Calu3 (cell line): ENCODE measurements around the gene NPBWR2. TPM values are rescaled to one million over a fixed set of nuclear protein-coding genes. Genes with fewer than 3 reads are reported as not detected.
A peak's percentile ranks its signal among the peaks of the same experiment; 100 is the strongest.

Source experiments
- BruUV-seq: library from RNA; stranded (reverse); fragments of 400-500 nt; replicated peaks from 2 replicates; lab custom pipeline; 2021; lab: Mats Ljungman, UMichigan
- CTCF ChIA-PET: fragments of 300-600 bp; sonication (Branson Sonifier 250); formaldehyde crosslinking; loops from one replicate; lab custom pipeline; 2022; ENCODE audit warnings: antibody characterized with exemption; lab: Charles Lee
- DNase-seq: peaks from one replicate; pipeline ENCODE4 v3.0.0; 2022
- H3K27ac Mint-ChIP-seq: one replicate; pipeline ENCODE4 v1.8.0; 2022; ENCODE audit warnings: mixed read lengths; ENCODE audit not compliant: unreplicated experiment
- H3K27me3 Mint-ChIP-seq: one replicate; pipeline ENCODE4 v1.8.0; 2022; ENCODE audit warnings: mixed read lengths; ENCODE audit not compliant: unreplicated experiment
- H3K36me3 Mint-ChIP-seq: one replicate; pipeline ENCODE4 v1.8.0; 2022; ENCODE audit warnings: mild to moderate bottlenecking, moderate library complexity, mixed read lengths; ENCODE audit not compliant: insufficient read depth, unreplicated experiment
- H3K4me1 Mint-ChIP-seq: one replicate; pipeline ENCODE4 v1.8.0; 2022; ENCODE audit warnings: mild to moderate bottlenecking, low read depth, mixed read lengths; ENCODE audit not compliant: unreplicated experiment
- H3K4me3 Mint-ChIP-seq: one replicate; pipeline ENCODE4 v1.8.0; 2022; ENCODE audit warnings: mild to moderate bottlenecking, low read depth, moderate library complexity, mixed read lengths; ENCODE audit not compliant: unreplicated experiment
- H3K9me3 Mint-ChIP-seq: one replicate; pipeline ENCODE4 v1.8.0; 2022; ENCODE audit warnings: low read depth, mixed read lengths; ENCODE audit not compliant: unreplicated experiment
- intact Hi-C: fragments of 100-400 bp; cut with micrococcal nuclease; formaldehyde crosslinking; loops from one replicate; pipeline ENCODE4 v1.10.0; 2022; ENCODE audit not compliant: unreplicated experiment
- total RNA-seq: library from RNA; stranded (reverse); gene quantifications from 2 replicates; pipeline ENCODE4 v1.2.3, GENCODE V29; 2022
- TF ChIP-seq, protein P1 (sequence below): fragments of 200-600 bp; IDR thresholded peaks from one replicate; pipeline ENCODE4 v1.8.0; 2022; ENCODE audit warnings: antibody characterized with exemption; ENCODE audit not compliant: unreplicated experiment

The NPBWR2 gene
- total RNA-seq, 1 experiment from 2014 or later: not detected

DNA sequence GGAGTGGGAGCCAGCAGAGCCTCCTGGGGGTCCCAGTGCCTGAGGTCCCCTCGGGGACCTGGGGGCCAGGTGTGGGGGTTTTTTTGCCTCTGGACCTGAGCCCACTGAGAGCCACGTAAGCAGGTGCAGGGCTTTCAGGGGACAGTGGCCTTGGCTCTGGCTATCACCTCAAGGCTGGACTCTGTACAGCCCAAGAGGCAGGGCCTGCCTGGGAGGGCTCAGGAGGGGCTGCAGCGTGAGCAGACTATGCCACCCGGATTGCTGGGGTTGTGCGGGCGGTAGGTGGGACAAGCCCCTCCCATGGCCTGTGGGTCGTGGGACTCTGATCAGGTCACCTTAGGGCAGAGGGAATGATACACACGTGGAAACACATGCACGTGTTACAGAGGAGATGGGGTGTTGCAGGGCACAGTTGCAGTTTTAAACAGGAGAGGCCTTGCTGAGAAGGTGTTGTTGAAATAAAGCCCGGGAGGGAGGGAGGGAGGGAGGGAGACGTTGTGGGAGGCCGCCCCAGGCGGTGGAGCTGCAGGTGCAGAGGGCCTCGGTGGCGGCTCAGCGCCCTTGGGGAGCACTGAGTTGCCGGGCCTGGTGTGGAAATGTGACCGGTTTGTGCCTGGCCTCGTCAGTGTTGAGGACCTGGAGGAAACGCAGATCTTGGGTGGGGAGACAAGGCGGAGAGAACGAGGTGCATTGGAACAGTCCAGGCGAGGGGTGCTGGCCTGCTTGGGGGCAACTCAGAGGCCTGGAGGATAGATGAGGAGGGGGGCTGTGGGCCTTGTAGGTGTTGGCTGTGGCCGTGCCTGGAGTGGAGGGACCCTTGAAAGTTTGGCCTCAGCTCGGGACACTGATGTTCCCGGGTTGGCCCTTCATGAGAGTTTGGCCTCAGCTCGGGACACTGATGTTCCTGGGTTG, 42.0 kb downstream of the NPBWR2 start:
- Mint-ChIP-seq H3K4me3 (peak overlapping the region; percentile 44), H3K36me3 (peaks cover 51% of the 10 kb centered on the region)
- TF ChIP-seq, protein P1, sequence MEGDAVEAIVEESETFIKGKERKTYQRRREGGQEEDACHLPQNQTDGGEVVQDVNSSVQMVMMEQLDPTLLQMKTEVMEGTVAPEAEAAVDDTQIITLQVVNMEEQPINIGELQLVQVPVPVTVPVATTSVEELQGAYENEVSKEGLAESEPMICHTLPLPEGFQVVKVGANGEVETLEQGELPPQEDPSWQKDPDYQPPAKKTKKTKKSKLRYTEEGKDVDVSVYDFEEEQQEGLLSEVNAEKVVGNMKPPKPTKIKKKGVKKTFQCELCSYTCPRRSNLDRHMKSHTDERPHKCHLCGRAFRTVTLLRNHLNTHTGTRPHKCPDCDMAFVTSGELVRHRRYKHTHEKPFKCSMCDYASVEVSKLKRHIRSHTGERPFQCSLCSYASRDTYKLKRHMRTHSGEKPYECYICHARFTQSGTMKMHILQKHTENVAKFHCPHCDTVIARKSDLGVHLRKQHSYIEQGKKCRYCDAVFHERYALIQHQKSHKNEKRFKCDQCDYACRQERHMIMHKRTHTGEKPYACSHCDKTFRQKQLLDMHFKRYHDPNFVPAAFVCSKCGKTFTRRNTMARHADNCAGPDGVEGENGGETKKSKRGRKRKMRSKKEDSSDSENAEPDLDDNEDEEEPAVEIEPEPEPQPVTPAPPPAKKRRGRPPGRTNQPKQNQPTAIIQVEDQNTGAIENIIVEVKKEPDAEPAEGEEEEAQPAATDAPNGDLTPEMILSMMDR: no peak

DNA sequence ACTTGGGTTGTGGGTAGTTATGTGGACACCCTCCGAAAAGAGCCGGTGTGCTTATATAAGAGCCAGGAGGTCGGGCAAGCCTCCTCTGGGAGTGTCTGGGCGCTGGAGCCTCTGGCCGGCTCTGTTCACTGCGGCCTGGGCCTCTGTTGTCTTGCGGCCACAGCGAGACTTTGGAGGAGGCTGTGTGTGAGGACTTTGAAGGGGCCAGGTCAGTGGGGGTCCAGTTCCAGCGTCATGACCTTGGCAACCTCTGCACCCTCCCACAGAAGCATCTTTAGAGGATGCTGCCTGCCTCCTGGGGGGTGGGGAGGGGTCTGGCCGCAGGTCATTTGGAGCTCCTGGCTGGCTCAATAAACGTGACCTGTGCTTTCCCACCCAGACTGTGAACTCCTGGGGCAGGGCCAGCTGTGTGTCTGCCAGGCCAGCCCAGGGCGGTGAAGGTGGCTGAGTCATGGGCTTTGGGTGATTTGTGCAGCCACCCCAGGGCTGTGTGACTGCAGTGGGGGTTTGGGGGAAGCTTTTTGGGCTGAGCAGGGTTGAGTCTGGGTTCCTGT, 43.1 kb downstream of the NPBWR2 start:
- intact Hi-C loops: no loop called here
- H3K27ac Mint-ChIP-seq: peak overlapping the region; percentile 45
- TF ChIP-seq, protein P1: no peak
- H3K27me3 Mint-ChIP-seq: no peaks in the 10 kb centered on the region
- peak; percentile 67 for DNase-seq
- peak overlapping the region; percentile 72 for H3K4me3 Mint-ChIP-seq
- no peaks in the 10 kb centered on the region for H3K9me3 Mint-ChIP-seq
- H3K36me3 Mint-ChIP-seq: peaks cover 51% of the 10 kb centered on the region
- CTCF ChIA-PET: interaction anchor here (0.9 kb wide), 2 partner anchors 10 to 526 kb away, joined by 3 to 4 read pairs; no protein-coding TSS in a partner anchor
- peaks cover 47% of the 10 kb centered on the region for H3K4me1 Mint-ChIP-seq
- no TSS peak for BruUV-seq

More for the DNA sequence above, 42.0 kb downstream of the NPBWR2 start:
- no peaks in the 10 kb centered on the region for H3K27me3 Mint-ChIP-seq
- CTCF ChIA-PET: interaction anchor here (0.9 to 1.2 kb wide), 6 partner anchors 10 to 527 kb away, joined by 3 to 4 read pairs (median 3); no protein-coding TSS in a partner anchor
- no peaks in the 10 kb centered on the region for H3K9me3 Mint-ChIP-seq
- no peak for DNase-seq
- peaks cover 47% of the 10 kb centered on the region for H3K4me1 Mint-ChIP-seq
- H3K27ac Mint-ChIP-seq: peak overlapping the region; percentile 61
- intact Hi-C loops: no loop called here
- no TSS peak for BruUV-seq

DNA sequence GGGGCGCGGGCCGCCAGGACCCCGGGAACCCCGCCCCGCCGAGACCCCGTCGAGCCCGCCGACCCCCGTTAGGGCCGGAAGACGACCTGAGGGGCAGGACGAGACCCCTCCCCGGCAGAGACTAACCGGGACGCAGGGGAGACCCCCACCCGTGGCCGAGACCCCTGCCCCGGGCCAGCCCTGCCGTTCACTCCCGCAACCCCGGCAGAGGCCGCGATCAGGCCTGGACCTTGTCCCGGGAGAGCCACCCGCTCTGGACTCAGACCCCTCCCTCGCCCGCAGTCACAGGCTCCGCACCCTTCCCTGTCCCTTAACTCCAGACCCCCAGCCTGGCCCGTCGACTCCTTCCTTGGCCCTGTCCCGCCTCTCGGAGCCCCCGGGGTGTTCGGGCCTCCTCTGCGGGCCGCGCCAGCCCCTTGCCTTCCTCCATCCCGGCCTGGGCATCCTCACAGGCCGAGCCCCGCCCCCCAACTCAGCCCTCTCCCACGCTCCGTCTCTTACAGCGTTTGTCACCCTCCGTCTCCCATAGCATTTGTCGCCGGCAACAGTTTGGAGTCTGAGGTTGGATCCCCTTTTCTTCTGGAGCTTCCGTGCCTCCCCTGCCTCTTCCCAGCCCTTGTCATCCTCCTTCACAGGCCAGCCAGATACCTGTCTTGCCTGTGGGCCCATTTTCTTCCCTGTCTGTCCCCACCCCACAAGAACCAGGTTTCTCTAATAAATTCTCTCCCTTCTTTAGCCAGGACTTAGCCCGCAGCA, 43.8 kb downstream of the NPBWR2 start:
- Mint-ChIP-seq H3K36me3 (peaks cover 50% of the 10 kb centered on the region), H3K4me1 (peaks cover 50% of the 10 kb centered on the region), H3K27me3 (no peaks in the 10 kb centered on the region), H3K9me3 (no peaks in the 10 kb centered on the region), H3K27ac (peak overlapping the region; percentile 24), H3K4me3 (peak overlapping the region; percentile 72)
- BruUV-seq: TSS peak; percentile 87
- DNase-seq: peak; percentile 56
- TF ChIP-seq, protein P1: no peak
- CTCF ChIA-PET: interaction anchor here (1.0 to 1.6 kb wide), 5 partner anchors 10 to 25 kb away, joined by 3 to 7 read pairs (median 6); partner anchors contain the start of gene LKAAEAR1
- intact Hi-C loops: no loop called here
